Cardiac muscle cell (in vitro differentiated cells and primary cell): ENCODE data around the gene CFI. TPM values are rescaled to one million over a fixed set of nuclear protein-coding genes. Genes with fewer than 3 reads are reported as not detected.

Experiments used
- DNase-seq, 2 donors: peaks; one replicate each; pipeline versions ENCODE4 v3.0.0 to v3.0.0-alpha.2; 2010 to 2017; ENCODE audit warnings: low read depth in 1 of 2, low spot score in 1 of 2
- H3K27ac ChIP-seq: fragments of 200-600 bp; sonication (generic); 2 replicates; pipeline ENCODE4 v1.5.1; 2016
- H3K27me3 ChIP-seq: fragments of 200-600 bp; sonication (generic); 2 replicates; pipeline ENCODE4 v1.6.0; 2016; ENCODE audit warnings: control low read depth
- H3K36me3 ChIP-seq: fragments of 200-600 bp; sonication (generic); 2 replicates; pipeline ENCODE4 v1.5.1; 2016; ENCODE audit warnings: control low read depth
- H3K4me1 ChIP-seq: fragments of 200-600 bp; sonication (generic); 2 replicates; pipeline ENCODE4 v1.8.1; 2017; ENCODE audit warnings: low read depth, mild to moderate bottlenecking, mixed run types
- H3K4me3 ChIP-seq: fragments of 200-600 bp; sonication (generic); 2 replicates; pipeline ENCODE4 v1.5.1; 2016; ENCODE audit warnings: mild to moderate bottlenecking
- H3K9me3 ChIP-seq: fragments of 200-600 bp; sonication (generic); 2 replicates; pipeline ENCODE4 v1.5.1; 2017; ENCODE audit warnings: low read depth, mild to moderate bottlenecking, control low read depth
- polyA plus RNA-seq: library from polyadenylated mRNA; unstranded; fragments of >200 nt; fragmentation: Nextera tagmentation; extraction: Ambion mirVana; gene quantifications from 2 replicates; pipeline ENCODE4 v1.2.1, GENCODE V29; 2016
- total RNA-seq: library from RNA; depleted of rRNA; stranded (reverse); fragments of >200 nt; gene quantifications from 2 replicates; pipeline ENCODE4 v1.2.3, GENCODE V29; 2016
- TF ChIP-seq, protein P1 (sequence below): IDR thresholded peaks from 2 replicates; pipeline ENCODE4 v1.5.1; 2012; ENCODE audit warnings: low read depth, mild to moderate bottlenecking, low read length

The CFI gene
- total and polyA plus RNA-seq, 2 experiments from 2014 or later, result 2.1 to 5.2 TPM

DNA sequence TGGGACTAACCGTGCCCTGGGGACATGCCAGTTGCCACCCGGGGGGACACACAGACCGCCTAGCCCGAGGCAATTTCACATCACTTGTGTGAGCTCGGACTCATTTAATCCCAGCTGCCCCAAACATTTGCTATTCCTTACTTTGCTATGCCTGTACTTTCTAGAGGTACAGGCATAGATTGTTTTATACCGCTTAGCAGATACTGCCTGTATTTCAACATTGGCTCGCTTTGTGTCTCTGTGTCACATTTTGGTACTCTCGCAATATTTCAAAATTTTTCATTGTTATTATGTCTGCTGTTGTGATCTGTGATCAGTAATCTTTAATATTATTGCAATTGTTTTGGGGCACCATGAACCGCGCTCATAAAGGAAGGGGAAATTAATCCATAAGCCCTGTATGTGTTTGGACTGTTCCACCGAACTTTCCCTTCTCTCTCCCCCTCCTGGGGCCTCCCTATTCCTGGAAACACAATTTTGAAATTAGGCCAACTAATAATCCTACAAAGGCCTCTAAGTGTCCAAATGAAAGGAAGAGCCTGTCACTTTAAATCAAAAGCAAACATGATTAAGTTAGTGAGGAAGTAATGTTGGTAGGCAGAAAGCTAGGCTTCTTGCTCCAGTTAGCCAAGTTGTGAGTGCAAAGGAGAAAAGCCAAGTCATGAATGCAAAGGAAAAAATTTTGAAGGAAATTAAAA lies 98.0 kb downstream of the CFI start:
- no peaks in the 10 kb centered on the region for H3K27me3 ChIP-seq
- peaks cover 4% of the 10 kb centered on the region for H3K36me3 ChIP-seq
- H3K9me3 ChIP-seq, result no peaks in the 10 kb centered on the region
- peaks cover 7% of the 10 kb centered on the region for H3K4me1 ChIP-seq
- peak overlapping the region; percentile 73 for H3K4me3 ChIP-seq
- TF ChIP-seq, protein P1, sequence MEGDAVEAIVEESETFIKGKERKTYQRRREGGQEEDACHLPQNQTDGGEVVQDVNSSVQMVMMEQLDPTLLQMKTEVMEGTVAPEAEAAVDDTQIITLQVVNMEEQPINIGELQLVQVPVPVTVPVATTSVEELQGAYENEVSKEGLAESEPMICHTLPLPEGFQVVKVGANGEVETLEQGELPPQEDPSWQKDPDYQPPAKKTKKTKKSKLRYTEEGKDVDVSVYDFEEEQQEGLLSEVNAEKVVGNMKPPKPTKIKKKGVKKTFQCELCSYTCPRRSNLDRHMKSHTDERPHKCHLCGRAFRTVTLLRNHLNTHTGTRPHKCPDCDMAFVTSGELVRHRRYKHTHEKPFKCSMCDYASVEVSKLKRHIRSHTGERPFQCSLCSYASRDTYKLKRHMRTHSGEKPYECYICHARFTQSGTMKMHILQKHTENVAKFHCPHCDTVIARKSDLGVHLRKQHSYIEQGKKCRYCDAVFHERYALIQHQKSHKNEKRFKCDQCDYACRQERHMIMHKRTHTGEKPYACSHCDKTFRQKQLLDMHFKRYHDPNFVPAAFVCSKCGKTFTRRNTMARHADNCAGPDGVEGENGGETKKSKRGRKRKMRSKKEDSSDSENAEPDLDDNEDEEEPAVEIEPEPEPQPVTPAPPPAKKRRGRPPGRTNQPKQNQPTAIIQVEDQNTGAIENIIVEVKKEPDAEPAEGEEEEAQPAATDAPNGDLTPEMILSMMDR, result no peak
- H3K27ac ChIP-seq, result no peak overlapping the region
- peak in 1 of 2 donors; percentile 60 for DNase-seq

DNA sequence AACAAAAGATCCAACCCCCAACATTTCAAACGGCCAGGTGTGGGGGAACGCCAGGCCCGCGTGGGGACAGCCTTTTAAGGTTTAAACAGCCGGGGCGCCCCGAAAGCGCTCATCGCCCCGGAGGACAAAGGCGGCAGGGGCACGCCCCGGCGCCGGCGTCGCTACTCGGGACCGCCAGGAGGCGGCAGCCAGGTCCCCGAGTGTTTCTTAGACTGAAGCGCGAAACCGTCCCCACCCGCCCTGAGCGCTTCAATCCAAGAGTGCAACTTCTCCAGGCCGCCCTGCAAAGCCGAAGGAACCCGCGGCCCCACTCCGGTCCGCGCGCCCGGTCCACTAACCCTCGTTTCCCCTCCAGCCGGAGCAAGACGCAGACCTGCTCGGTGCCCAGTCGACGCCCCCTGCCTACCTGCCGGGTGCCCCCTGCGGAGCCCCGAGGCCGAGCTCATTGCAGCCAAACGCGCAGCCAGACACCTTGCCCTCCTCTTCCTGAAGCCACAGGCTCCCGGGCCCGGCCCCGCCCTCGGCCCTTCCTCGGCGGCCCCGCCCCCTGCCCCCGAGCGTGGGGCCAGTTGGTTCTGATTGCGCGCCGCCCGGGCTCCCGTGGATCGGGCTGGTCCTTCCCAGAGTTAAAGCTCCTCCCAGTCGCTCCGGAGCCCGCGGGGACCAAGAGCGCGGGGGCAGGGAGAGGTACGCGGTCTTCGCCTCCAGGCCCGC lies 98.7 kb downstream of the CFI start, which contains the start of gene CASP6:
CASP6 (minus strand) TSS at position 496 of the 714 bp plus-strand sequence; CDS start at position 446, 50 bp downstream.
- H3K4me3 ChIP-seq, result peak within 1 kb of the TSS; percentile 73
- H3K9me3 ChIP-seq, result no peaks in the 10 kb centered on the region
- peaks cover 1% of the 10 kb centered on the region for H3K36me3 ChIP-seq
- peak; percentile 83 to 87 for DNase-seq
- no peaks in the 10 kb centered on the region for H3K27me3 ChIP-seq
- TF ChIP-seq, protein P1, result peak; percentile 68
- H3K27ac ChIP-seq, result peak within 1 kb of the TSS; percentile 72
- H3K4me1 ChIP-seq, result peaks cover 7% of the 10 kb centered on the region

DNA sequence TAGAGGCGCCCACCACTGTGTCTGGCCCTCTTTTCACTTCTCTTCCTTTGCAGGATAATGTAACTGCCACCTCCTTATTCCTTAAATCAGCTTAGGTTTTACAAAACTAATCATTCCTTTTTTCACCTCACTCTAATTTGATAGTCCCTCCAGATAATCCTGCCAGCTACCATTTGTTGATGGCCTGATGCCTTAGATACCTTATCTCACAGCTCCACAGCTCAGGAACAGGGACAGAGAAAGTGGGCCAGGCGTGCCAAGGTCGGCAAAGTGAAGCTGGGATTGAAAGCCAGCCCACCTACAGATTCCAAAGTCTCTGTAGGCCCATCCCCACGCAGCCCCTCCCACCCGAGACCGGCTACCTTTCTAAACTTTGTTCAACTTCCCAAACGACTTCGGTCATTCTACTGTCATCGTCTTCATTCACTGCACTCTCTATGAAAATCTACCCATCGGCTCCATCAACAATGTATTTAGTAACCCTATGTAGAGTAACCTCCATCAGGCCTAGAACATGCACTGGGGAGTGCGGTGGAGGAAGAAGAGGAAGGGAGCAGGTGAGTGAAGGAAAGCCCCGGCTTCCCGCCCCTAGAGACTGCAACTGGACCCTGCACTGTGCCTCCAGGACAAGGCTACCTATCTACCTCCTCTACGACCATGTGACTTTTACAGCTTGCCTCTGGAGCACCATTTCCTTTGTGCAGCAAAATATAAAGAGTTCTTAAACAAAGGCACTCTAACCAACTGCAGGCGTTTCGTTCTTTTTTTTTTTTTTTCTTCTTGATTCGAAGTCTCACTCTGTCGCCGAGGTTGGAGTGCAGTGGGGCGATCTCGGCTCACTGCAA lies 100.0 kb downstream of the CFI start:
- Histone ChIP-seq H3K4me1 (peaks cover 7% of the 10 kb centered on the region), H3K27me3 (no peaks in the 10 kb centered on the region), H3K27ac (no peak overlapping the region), H3K9me3 (no peaks in the 10 kb centered on the region), H3K36me3 (no peaks in the 10 kb centered on the region), H3K4me3 (peak overlapping the region; percentile 73)
- TF ChIP-seq, protein P1, result no peak
- DNase-seq, result peak in 1 of 2 donors; percentile 13

DNA sequence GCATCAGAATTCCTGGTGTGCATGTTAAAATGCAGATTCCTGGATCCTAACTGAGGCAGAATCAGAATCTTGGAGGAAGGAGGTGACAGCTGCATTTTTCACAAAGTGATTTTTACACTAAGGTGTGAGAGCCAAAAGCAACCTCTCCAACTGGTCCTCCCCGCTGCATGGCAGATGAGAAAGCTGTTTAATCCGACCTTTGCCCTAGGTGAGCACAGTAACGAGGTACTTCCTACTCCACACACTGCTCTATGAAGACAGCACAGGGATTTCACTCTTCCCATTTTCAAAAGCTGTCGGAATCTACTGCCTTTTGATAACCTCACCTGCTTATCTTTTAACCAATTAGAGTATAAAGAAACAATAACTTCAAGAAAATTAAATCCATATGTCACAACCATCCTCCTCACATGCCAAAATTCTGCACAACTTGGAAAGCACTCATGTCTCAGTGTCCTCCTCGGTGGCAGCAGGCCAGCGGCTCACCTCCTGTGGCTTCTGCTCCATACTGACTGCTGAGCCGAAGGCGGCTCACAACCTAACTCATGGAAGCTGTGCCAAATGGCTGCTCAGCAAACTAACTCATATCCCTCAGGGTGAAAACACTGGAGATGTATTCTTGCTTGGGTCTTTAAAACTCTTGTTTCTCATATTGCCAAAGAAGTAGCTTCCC lies 102.1 kb downstream of the CFI start:
- TF ChIP-seq, protein P1, result no peak

DNA sequence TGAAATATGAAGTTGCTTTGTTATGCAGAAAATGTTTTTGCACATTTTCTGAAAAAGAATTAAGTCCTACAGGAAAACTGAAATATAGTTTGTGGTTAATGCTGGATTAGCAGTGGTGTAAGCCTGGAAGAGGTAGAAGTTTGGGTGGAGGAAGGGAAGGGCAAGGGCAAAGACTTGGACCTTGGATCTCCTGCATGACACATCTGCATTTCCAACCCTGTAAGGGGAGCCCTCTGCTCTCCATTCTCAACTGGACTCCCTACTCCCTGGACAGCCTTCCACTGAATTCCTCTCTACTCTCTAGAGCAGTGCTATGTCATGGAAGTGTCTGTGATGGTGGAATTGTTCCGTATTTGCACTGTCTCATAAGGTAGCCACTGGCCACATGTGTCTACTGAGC lies 103.1 kb downstream of the CFI start:
- TF ChIP-seq, protein P1, result no peak
- no peaks in the 10 kb centered on the region for H3K27me3 ChIP-seq
- no peak for DNase-seq
- H3K4me1 ChIP-seq, result peaks cover 7% of the 10 kb centered on the region
- H3K9me3 ChIP-seq, result no peaks in the 10 kb centered on the region
- peaks cover 9% of the 10 kb centered on the region for H3K36me3 ChIP-seq
- H3K27ac ChIP-seq, result no peak overlapping the region
- no peak overlapping the region for H3K4me3 ChIP-seq

More for the DNA sequence above, 102.1 kb downstream of the CFI start:
- no peak overlapping the region for H3K27ac ChIP-seq
- H3K27me3 ChIP-seq, result no peaks in the 10 kb centered on the region
- H3K4me3 ChIP-seq, result no peak overlapping the region
- no peaks in the 10 kb centered on the region for H3K9me3 ChIP-seq
- peak in 1 of 2 donors; percentile 9 for DNase-seq
- peaks cover 7% of the 10 kb centered on the region for H3K4me1 ChIP-seq
- H3K36me3 ChIP-seq, result no peaks in the 10 kb centered on the region
